GM08714 (cell line): Measurements from ENCODE around the gene MAPK9.

Source experiments
- H3K4me3 ChIP-seq: fragments of 200-500 bp; sonication (Bioruptor generic); 2 replicates; pipeline ENCODE4 v1.5.1; 2014; ENCODE audit warnings: mild to moderate bottlenecking, low read length, inconsistent platforms
- ZNF274 ChIP-seq: IDR thresholded peaks from 2 replicates; pipeline ENCODE4 v1.6.1; 2012; ENCODE audit warnings: mild to moderate bottlenecking, low read depth, low read length

The MAPK9 gene

GRCh38 chr5:180291943-180292831, at the start of gene MAPK9:
Gene MAPK9, minus strand, starts transcription at chr5:180292083. Its CDS starts 11,522 bp downstream, at chr5:180280561.
- peak within 1 kb of the TSS; percentile 95 for H3K4me3 ChIP-seq
- TF ChIP-seq ZNF274 = no peak

DNA sequence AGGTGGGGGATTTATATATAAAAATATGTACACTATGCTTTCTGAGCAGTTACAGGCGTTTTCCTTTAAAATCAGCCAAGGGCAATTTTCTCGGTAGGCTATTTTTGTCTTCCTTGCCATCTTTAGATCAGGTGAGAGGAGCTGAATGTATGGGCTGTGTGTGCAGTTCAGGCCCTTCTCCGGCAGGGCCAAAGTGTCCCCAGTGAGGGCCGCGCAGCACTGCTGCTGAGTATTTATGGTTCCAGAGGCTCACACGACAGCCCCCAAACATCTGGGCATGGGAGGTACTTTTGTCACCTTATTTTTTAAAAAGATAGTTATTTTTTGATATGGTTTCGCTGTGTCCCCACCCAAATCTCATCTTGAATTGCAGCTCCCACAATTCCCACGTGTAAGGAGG, 49.7 kb upstream of the MAPK9 start:
- no peak for TF ChIP-seq ZNF274
- no peak overlapping the region for H3K4me3 ChIP-seq

GRCh38 chr5:180340856-180341255, 49.0 kb upstream of the MAPK9 start:
- no peak overlapping the region for H3K4me3 ChIP-seq
- no peak for TF ChIP-seq ZNF274

- TF ChIP-seq ZNF274 = no peak
- no peak overlapping the region for H3K4me3 ChIP-seq
Measured at GRCh38 chr5:180339583-180340183, 47.8 kb upstream of the MAPK9 start.

DNA sequence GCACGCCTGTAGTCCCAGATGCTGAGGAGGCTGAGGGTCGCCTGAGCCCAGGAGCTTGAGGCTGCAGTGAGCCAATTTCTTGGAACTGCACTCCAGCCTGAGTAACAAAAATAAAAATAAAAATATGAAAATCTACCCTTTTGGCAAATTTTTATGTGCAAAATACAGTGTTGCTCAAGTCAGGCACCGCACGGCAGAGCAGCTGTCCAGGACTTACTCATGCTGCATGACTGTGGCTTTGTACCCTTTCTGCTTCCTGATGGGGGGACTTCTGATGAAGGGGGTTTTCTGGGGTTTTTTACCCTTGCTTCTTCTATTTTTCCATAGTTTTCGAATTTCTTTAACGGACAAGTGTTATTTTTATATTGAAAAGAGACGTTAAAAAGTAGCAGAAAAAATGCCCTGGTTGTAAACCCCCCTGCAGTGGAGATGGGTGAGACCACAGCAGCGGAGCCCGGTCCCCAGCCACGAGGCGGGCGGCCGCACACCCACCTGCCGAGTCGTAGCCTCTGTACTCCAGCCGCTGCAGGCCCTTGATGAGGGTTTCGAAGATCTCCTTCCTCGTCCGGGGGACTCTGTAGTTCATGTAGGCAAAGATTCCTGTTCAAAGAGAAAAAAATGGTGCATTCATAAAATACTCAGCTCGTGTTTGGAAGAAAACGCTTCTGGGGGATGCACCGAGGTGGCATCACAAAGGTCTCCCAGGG, 46.3 kb upstream of the MAPK9 start:
- TF ChIP-seq ZNF274 = no peak
- no peak overlapping the region for H3K4me3 ChIP-seq

DNA sequence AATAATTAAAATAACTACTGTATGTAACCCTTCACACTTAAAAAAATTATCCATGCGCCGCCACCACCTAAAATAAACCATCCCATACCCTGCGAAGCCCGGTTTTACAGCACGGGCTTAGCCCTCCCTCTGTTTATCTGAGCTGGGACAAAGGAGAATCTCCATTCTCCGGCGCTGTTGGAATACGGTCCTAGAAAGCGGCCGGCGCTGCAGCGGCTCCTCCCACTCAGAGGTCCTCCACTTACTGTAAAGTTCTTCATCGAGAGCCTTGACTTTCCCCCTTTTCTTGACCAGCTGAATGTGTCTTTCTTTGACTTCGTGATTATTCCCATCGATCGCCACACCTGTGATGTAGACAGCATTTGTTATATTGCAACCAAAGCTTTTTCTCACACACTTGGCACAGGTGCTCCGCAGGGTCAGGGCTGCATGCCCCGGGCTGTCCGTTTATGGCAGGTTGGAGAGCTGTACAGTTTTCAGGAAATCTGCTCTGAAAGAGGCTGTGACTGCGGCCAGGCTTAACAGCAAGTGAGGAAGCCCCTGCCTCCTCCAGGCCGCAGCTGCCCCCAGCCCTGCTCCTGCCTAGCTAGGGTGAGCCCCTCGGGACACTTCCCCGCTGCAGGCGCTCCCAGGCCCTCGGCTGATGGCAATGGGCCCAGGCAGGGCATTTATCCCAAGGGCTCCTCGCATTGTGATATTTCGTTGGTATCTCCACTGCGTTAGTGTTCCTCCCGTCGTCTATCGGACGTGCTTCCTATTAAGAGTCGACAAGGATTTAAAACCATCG, 44.5 kb upstream of the MAPK9 start:
- no peak overlapping the region for H3K4me3 ChIP-seq
- TF ChIP-seq ZNF274 = no peak

GRCh38 chr5:180335614-180336233, 43.8 kb upstream of the MAPK9 start:
- no peak for TF ChIP-seq ZNF274
- H3K4me3 ChIP-seq = no peak overlapping the region

GRCh38 chr5:180334751-180335613, 43.1 kb upstream of the MAPK9 start:
- no peak for TF ChIP-seq ZNF274
- no peak overlapping the region for H3K4me3 ChIP-seq

GRCh38 chr5:180334176-180334575, 42.3 kb upstream of the MAPK9 start:
- no peak overlapping the region for H3K4me3 ChIP-seq
- no peak for TF ChIP-seq ZNF274

DNA sequence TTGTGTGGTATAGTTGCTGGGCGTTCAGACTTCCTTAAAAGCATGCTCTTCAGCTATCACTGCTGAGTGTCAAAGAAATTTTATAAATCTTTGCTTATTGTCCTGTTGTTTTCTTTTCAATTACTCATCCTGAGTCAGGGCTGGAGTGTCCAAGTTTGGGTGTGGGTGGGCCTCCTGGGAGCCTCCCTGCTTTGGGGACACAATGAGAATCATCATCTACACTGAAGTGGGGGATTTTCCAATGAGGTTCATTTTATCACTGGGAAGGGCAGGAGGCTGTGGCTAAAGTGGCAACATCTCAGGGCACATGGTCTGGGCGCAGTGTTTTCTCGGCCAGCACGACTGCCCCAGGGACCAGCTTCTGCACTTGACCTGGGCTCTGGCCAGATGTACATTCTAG, 41.8 kb upstream of the MAPK9 start:
- H3K4me3 ChIP-seq = no peak overlapping the region

DNA sequence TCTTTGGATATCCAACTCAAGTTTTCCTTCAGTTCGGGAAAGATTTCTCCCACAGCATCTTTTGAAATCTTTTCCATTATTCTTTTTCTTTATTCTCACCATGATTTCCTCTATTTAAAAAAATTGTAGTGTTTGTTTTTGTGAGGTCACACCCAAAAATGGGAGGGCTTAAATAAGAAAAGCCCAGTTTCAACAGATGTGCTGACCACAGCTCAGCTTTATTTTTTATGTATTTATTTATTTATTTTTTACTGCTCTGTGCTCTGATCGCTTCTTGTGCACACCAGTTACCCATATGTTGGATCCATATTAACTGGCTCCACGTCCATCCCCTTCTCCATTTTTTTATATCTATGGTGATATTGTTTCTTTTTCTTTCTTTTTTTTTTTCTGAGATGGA, 41.0 kb upstream of the MAPK9 start:
- no peak overlapping the region for H3K4me3 ChIP-seq
- TF ChIP-seq ZNF274 = no peak

More for the DNA sequence above, 41.8 kb upstream of the MAPK9 start:
- TF ChIP-seq ZNF274 = no peak

DNA sequence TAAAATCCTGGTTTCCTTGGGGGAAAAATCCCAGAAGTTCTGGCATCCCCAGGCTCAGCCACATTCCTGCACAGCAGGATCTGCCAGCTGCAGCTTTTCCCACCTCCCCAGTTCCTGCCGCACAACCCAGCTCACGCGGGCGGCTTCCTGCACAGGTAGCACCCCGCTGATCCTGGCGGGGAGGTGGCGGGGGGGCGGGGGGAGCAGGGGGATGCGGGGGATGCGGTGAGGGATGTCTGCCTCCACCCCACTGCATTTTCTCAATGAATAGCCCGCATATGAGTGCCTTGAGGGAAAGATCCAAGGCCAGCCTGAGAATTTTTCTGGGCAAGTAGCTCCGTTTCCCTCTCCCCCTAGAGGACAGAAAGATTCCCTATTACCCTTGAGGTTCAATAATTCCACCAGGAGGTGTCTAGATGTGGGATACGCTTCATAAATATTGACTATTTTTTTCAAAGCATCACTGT, 40.2 kb upstream of the MAPK9 start:
- TF ChIP-seq ZNF274 = no peak
- H3K4me3 ChIP-seq = no peak overlapping the region

DNA sequence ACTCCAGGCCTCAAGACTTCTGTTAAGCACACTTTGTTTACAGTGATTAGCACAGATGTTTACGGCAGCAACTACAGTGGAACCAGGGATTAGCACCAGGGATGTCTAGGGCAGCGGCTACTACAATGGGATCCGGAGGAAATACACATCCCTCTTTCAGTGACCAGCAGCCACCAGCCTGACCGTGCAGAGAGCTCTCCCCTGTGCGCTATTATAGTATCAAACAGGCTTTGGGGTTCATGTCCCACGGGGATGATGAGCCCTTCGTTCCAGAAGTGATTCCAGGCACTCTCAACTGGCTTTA, 39.7 kb upstream of the MAPK9 start:
- no peak for TF ChIP-seq ZNF274
- no peak overlapping the region for H3K4me3 ChIP-seq
